Aorta (tissue), 5 donors: ENCODE data around the gene CFAP61. TPM values are rescaled to one million over a fixed set of nuclear protein-coding genes. Genes with fewer than 3 reads are reported as not detected.

Experiments used
- ATAC-seq: fragments of 200-7000 bp; cut with Tn5 transposase; one replicate; pipeline ENCODE4 v1.9.1; 2022; ENCODE audit warnings: moderate library complexity; ENCODE audit not compliant: low FRiP score
- DNase-seq, 2 donors: peaks; one replicate each; pipeline ENCODE4 v3.0.0-alpha.2; 2020
- H3K27ac ChIP-seq, 2 donors: one replicate each; pipeline ENCODE4 v1.5.1; 2013; ENCODE audit warnings: low read length in 2 of 2, mild to moderate bottlenecking in 2 of 2, moderate library complexity in 2 of 2, control low read depth in 1 of 2, inconsistent platforms in 1 of 2, low read depth in 1 of 2
- H3K27me3 ChIP-seq, 2 donors: one replicate each; pipeline ENCODE4 v1.6.1; 2013; ENCODE audit warnings: control low read depth in 1 of 2, low read length in 1 of 2, mild to moderate bottlenecking in 1 of 2, moderate library complexity in 1 of 2; ENCODE audit not compliant: insufficient read depth in 2 of 2, control insufficient read depth in 1 of 2
- H3K36me3 ChIP-seq, 2 donors: one replicate each; pipeline ENCODE4 v1.6.1; 2013; ENCODE audit warnings: control low read depth in 1 of 2, low read length in 1 of 2, mild to moderate bottlenecking in 1 of 2; ENCODE audit not compliant: insufficient read depth in 2 of 2, control insufficient read depth in 1 of 2
- H3K4me1 ChIP-seq, 2 donors: one replicate each; pipeline ENCODE4 v1.6.1; 2013; ENCODE audit warnings: low read length in 2 of 2, control low read depth in 1 of 2, mild to moderate bottlenecking in 1 of 2, moderate library complexity in 1 of 2; ENCODE audit not compliant: insufficient read depth in 2 of 2, control insufficient read depth in 1 of 2
- H3K4me3 ChIP-seq, 2 donors: one replicate each; pipeline ENCODE4 v1.5.1; 2013; ENCODE audit warnings: low read length in 2 of 2, control low read depth in 1 of 2, mild to moderate bottlenecking in 1 of 2
- H3K9me3 ChIP-seq: one replicate; pipeline ENCODE4 v1.6.1; 2013; ENCODE audit warnings: mild to moderate bottlenecking, low read length; ENCODE audit not compliant: control insufficient read depth
- WGBS, 2 donors: extraction: QIAGEN DNeasy Blood & Tissue Kit; methylation state at CpG; one replicate each; pipeline ENCODE4 v1.1.7; 2013; 5-methylcytosine and 5-hydroxymethylcytosine counted together
- intact Hi-C, 2 donors: fragments of 100-400 bp; cut with DNase I; formaldehyde crosslinking; loops; one replicate each; pipeline versions ENCODE4 v1.14.2 to v1.15.0; 2022
- polyA plus RNA-seq, 2 donors: library from polyadenylated mRNA; stranded (reverse); fragments of 200-250 nt; gene quantifications; one replicate each; pipeline ENCODE4 v1.2.3, GENCODE V29; 2013
- total RNA-seq, 2 donors: library from RNA; stranded (reverse); fragmentation: NEBNext Ultra II Directional; extraction: Animal tissue kit (Norgen Biotek cat#: 25700); gene quantifications; one replicate each; pipeline ENCODE4 v1.2.1, GENCODE V29; 2021
- donor health status: healthy with polysubstance abuse.
- donor health status: Bipolar disorder and iron deficiency.
- donor health status: DM: no; HTN: no; CAD: no.
- donor health status: DM: no; HTN: no; CAD: no.
- donor health status: DM: yes; HTN: yes; CAD: no.

Gene CFAP61
- total and polyA plus RNA-seq, 4 donors, result 0.18 to 2.0 (median 0.91) TPM; not detected in 1

- DNase-seq, result no peak
- no peak overlapping the region for H3K27ac ChIP-seq
- intact Hi-C loops, result no loop called here
- H3K4me1 ChIP-seq, result no peaks in the 10 kb centered on the region
- H3K4me3 ChIP-seq, result no peak overlapping the region
- no peaks in the 10 kb centered on the region for H3K36me3 ChIP-seq
- ATAC-seq, result no peak
- H3K27me3 ChIP-seq, result peaks cover 0 to 4% of the 10 kb centered on the region in 2 donors
- WGBS, 2 donors, result 80 to 81% methylated on average over 3 of the region's 3 CpGs
- H3K9me3 ChIP-seq, result peaks cover 2% of the 10 kb centered on the region
Measured at GRCh38 chr20:20274821-20275220, 222.5 kb downstream of the CFAP61 start.

DNA sequence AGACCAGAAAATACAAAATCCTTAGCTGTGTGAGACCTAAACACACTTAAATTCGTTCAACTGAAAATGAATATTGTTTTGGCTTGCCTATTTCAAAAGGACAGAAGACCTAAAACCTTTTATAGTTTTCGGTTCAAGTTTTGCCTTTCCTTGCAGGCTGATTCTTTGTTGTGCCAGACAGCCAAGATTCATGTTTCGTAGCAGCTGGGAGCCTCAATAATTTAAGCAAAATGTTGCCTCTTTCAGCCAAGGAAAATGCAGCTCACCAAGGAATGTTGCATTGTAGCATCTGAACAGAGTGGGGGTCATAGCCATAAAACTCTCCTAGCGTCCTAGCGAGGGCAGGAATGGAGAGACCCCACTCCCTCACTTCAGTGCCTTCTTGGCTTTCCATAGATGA lies 223.3 kb downstream of the CFAP61 start:
- DNase-seq (no peak), ATAC-seq (no peak)
- Histone ChIP-seq H3K4me3 (no peak overlapping the region), H3K4me1 (no peaks in the 10 kb centered on the region), H3K27ac (no peak overlapping the region), H3K9me3 (peaks cover 2% of the 10 kb centered on the region), H3K27me3 (peaks cover 0 to 7% of the 10 kb centered on the region in 2 donors), H3K36me3 (no peaks in the 10 kb centered on the region)
- intact Hi-C loops, result no loop called here
- WGBS, 2 donors, result 38 to 42% methylated on average over 5 of the region's 5 CpGs

DNA sequence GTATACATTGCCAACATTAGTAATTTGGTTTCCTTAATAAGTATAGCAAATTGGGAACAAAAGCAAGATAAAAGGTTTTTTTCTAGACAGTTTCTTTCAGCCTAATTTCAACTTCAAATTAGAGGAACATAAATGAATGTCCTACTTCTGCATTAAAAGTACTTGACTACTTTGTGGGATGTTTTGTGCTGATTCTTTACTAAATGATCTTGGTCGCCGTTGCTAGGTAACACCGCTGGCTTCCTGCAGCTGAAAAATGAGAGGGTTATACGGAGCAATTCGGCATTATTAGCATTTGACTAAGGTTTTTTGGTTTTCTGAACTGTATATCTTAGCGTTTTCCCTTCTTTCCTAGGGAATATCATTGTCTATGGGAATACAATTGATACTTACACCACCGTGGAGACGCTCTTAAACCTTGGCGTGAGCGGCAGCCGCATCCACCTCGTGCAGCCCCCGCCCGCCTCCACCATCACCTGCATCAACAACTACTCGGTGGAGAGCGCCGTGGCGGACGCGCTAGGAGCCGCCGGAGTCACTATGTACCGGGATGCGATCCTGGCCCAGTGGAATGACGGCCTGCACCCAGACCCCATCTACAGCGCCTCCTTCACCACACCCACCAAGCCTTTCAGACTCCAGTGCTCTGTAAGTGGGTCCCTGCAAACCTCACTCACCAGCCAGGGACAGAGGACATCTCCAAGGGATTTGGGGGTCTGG lies 224.6 kb downstream of the CFAP61 start:
- Histone ChIP-seq H3K4me3 (no peak overlapping the region), H3K27ac (no peak overlapping the region), H3K4me1 (no peaks in the 10 kb centered on the region), H3K9me3 (peaks cover 2% of the 10 kb centered on the region), H3K27me3 (peaks cover 0 to 7% of the 10 kb centered on the region in 2 donors), H3K36me3 (no peaks in the 10 kb centered on the region)
- DNase-seq (peak in 1 of 2 donors; percentile 70), ATAC-seq (no peak)
- intact Hi-C loops, result no loop called here
- 26 to 38% methylated on average over 26 of the region's 26 CpGs for WGBS, 2 donors

DNA sequence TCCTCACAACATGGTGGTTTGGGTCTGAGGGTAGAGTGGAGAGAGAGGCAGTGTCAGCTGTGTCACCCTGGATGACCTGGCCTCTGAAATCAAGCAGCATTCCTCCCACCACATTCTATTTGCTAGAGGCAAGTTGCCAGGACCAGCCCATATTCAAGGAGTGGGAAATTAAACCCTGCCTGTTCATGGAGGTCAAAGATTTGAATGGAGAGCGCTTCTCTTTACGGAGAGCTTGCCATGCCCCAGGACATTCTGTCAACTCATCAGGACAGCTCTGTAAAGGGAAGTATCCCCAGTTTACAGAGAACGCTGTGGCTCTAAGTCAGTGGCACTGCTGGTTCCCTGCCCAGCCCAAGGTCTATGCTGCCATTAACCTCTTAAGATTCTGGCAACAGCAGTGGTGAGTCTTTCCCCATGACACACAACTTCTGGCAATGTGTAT lies 225.6 kb downstream of the CFAP61 start:
- Histone ChIP-seq H3K27me3 (peaks cover 0 to 7% of the 10 kb centered on the region in 2 donors), H3K36me3 (no peaks in the 10 kb centered on the region), H3K27ac (no peak overlapping the region), H3K4me1 (no peaks in the 10 kb centered on the region), H3K9me3 (peaks cover 2% of the 10 kb centered on the region), H3K4me3 (no peak overlapping the region)
- no peak for DNase-seq
- ATAC-seq, result peak; percentile 7
- 73 to 91% methylated on average over 3 of the region's 3 CpGs for WGBS, 2 donors
- intact Hi-C loops, result no loop called here

GRCh38 chr20:20286061-20286460 lies 233.7 kb downstream of the CFAP61 start:
- intact Hi-C loops, result no loop called here

GRCh38 chr20:20289331-20289730 lies 237.0 kb downstream of the CFAP61 start:
- Histone ChIP-seq H3K27ac (no peak overlapping the region), H3K9me3 (peaks cover 2% of the 10 kb centered on the region), H3K36me3 (no peaks in the 10 kb centered on the region), H3K4me1 (no peaks in the 10 kb centered on the region), H3K27me3 (no peaks in the 10 kb centered on the region), H3K4me3 (no peak overlapping the region)
- DNase-seq, result no peak
- no peak for ATAC-seq
- intact Hi-C loops, result no loop called here
- WGBS, 2 donors, result 65 to 75% methylated on average over 3 of the region's 3 CpGs

More at GRCh38 chr20:20286061-20286460, 233.7 kb downstream of the CFAP61 start:
- Histone ChIP-seq H3K9me3 (peaks cover 2% of the 10 kb centered on the region), H3K4me1 (no peaks in the 10 kb centered on the region), H3K4me3 (no peak overlapping the region), H3K36me3 (no peaks in the 10 kb centered on the region), H3K27me3 (no peaks in the 10 kb centered on the region), H3K27ac (no peak overlapping the region)
- no peak for DNase-seq
- no peak for ATAC-seq
- 75 to 76% methylated on average over 2 of the region's 2 CpGs for WGBS, 2 donors

DNA sequence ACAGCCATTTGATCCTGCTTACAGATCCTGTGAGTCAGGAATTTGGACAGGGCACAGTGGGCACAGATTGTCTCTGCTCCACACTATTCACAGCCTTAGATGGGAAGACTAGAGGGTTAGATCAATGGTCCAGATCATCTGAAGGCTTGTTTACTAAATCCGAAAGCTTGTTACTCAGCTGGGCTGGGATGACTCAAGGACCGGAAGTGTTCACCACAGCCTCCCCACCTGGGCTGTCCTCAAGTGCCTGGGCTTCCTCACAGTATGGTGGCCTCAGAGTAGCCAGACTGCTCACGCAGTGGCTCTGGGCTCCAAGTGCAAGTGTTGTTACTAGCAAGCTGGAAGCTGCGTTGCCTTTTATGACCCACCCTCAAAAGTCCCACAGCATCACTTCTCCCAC lies 240.1 kb downstream of the CFAP61 start:
- no peaks in the 10 kb centered on the region for H3K36me3 ChIP-seq
- WGBS, 2 donors, result 88 to 90% methylated on average over 4 of the region's 4 CpGs
- no peaks in the 10 kb centered on the region for H3K27me3 ChIP-seq
- H3K4me3 ChIP-seq, result no peak overlapping the region
- H3K4me1 ChIP-seq, result no peaks in the 10 kb centered on the region
- DNase-seq (no peak), ATAC-seq (no peak)
- H3K9me3 ChIP-seq, result peaks cover 2% of the 10 kb centered on the region
- H3K27ac ChIP-seq, result no peak overlapping the region
- intact Hi-C loops, result no loop called here

DNA sequence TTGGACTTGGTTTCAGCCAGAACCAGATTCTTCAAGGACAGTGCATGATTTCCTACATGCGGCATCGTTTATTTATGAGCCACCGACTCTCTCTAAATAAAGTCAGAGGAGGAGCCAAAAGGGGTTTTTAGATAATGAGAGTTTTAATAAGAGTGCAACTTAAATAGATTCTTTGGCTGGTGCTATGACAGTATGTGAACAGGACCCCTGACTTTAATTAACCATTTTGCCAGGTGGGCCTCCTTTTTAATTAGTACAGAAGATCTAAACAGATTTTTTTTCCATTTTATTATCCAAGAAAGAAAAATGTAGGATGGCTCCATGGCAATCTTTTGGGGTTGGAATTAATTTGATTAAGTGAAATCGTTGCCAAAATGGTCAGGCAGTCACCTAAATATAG lies 240.8 kb downstream of the CFAP61 start:
- Histone ChIP-seq H3K27me3 (no peaks in the 10 kb centered on the region), H3K36me3 (no peaks in the 10 kb centered on the region), H3K4me3 (no peak overlapping the region), H3K27ac (no peak overlapping the region), H3K4me1 (no peaks in the 10 kb centered on the region), H3K9me3 (peaks cover 2% of the 10 kb centered on the region)
- ATAC-seq (no peak), DNase-seq (no peak)
- WGBS, 2 donors, result 79 to 81% methylated on average over 4 of the region's 4 CpGs
- intact Hi-C loops, result no loop called here

GRCh38 chr20:20293691-20294385 lies 241.5 kb downstream of the CFAP61 start:
- DNase-seq (no peak), ATAC-seq (no peak)
- no peaks in the 10 kb centered on the region for H3K36me3 ChIP-seq
- H3K27me3 ChIP-seq, result no peaks in the 10 kb centered on the region
- 81 to 85% methylated on average over 7 of the region's 7 CpGs for WGBS, 2 donors
- intact Hi-C loops, result no loop called here
- H3K4me3 ChIP-seq, result no peak overlapping the region
- H3K27ac ChIP-seq, result no peak overlapping the region
- peaks cover 2% of the 10 kb centered on the region for H3K9me3 ChIP-seq
- no peaks in the 10 kb centered on the region for H3K4me1 ChIP-seq
